ENCODE data around the gene PPID. TPM values are rescaled to one million over a fixed set of nuclear protein-coding genes. Genes with fewer than 3 reads are reported as not detected.
A peak's percentile ranks its signal among the peaks of the same experiment; 100 is the strongest.
"Not testable (repeated sequence)": the region's sequence is repeated elsewhere in the genome, so short reads cannot be mapped to it uniquely, and the experiment has no call there.

Gene PPID
- total RNA-seq (2014; rRNA removed; shearing (Covaris generic)), result 59.1 and 80.3 TPM in 2 replicates

- DNase-seq (ENCODE audit: low spot score), result peak; percentile 67
Observed at GRCh38 chr4:158722917-158723793, at the start of gene PPID. Gene PPID, minus strand, starts transcription at chr4:158723396. Its CDS starts 108 bp downstream, at chr4:158723288.

GRCh38 chr4:158771776-158772175 is 48.6 kb upstream of the PPID start:
- no peak for DNase-seq (ENCODE audit: low spot score)

- no peak for DNase-seq (ENCODE audit: low spot score)
Observed at GRCh38 chr4:158770671-158771070, 47.5 kb upstream of the PPID start.

GRCh38 chr4:158769175-158769921 is 46.2 kb upstream of the PPID start:
- DNase-seq (ENCODE audit: low spot score), result no peak

- peak; percentile 29 for DNase-seq (ENCODE audit: low spot score)
Observed at GRCh38 chr4:158768555-158769174, 45.5 kb upstream of the PPID start, which contains the start of gene FNIP2. Gene FNIP2, plus strand, starts transcription at chr4:158769026. Its CDS starts 187 bp downstream, at chr4:158769213.

- DNase-seq (ENCODE audit: low spot score), result no peak
Observed at GRCh38 chr4:158767451-158767850, 44.3 kb upstream of the PPID start.

- no peak for DNase-seq (ENCODE audit: low spot score)
Observed at GRCh38 chr4:158766434-158767044, 43.3 kb upstream of the PPID start.

GRCh38 chr4:158763462-158763861 is 40.3 kb upstream of the PPID start:
- DNase-seq (ENCODE audit: low spot score), result no peak

GRCh38 chr4:158762553-158762952 is 39.4 kb upstream of the PPID start:
- no peak for DNase-seq (ENCODE audit: low spot score)

- peak; percentile 49 for DNase-seq (ENCODE audit: low spot score)
Observed at GRCh38 chr4:158760866-158761265, 37.7 kb upstream of the PPID start.

- DNase-seq (ENCODE audit: low spot score), result not testable (repeated sequence)
Observed at GRCh38 chr4:158759539-158759938, 36.3 kb upstream of the PPID start.

GRCh38 chr4:158758703-158759102 is 35.5 kb upstream of the PPID start:
- DNase-seq (ENCODE audit: low spot score), result no peak

- DNase-seq (ENCODE audit: low spot score), result no peak
Observed at GRCh38 chr4:158758142-158758541, 34.9 kb upstream of the PPID start.

- no peak for DNase-seq (ENCODE audit: low spot score)
Observed at GRCh38 chr4:158756588-158756987, 33.4 kb upstream of the PPID start.

- DNase-seq (ENCODE audit: low spot score), result not testable (repeated sequence)
Observed at GRCh38 chr4:158755819-158756218, 32.6 kb upstream of the PPID start.

- no peak for DNase-seq (ENCODE audit: low spot score)
Observed at GRCh38 chr4:158754385-158755180, 31.4 kb upstream of the PPID start.

GRCh38 chr4:158750379-158750778 is 27.2 kb upstream of the PPID start:
- DNase-seq (ENCODE audit: low spot score), result peak; percentile 36

- DNase-seq (ENCODE audit: low spot score), result not testable (repeated sequence)
Observed at GRCh38 chr4:158746537-158746936, 23.3 kb upstream of the PPID start.

- no peak for DNase-seq (ENCODE audit: low spot score)
Observed at GRCh38 chr4:158741326-158742021, 18.3 kb upstream of the PPID start.

GRCh38 chr4:158739600-158739999 is 16.4 kb upstream of the PPID start:
- DNase-seq (ENCODE audit: low spot score), result no peak

Data from A172 (cell line).